ENCODE results near the gene KCTD19.

Gene KCTD19

DNA sequence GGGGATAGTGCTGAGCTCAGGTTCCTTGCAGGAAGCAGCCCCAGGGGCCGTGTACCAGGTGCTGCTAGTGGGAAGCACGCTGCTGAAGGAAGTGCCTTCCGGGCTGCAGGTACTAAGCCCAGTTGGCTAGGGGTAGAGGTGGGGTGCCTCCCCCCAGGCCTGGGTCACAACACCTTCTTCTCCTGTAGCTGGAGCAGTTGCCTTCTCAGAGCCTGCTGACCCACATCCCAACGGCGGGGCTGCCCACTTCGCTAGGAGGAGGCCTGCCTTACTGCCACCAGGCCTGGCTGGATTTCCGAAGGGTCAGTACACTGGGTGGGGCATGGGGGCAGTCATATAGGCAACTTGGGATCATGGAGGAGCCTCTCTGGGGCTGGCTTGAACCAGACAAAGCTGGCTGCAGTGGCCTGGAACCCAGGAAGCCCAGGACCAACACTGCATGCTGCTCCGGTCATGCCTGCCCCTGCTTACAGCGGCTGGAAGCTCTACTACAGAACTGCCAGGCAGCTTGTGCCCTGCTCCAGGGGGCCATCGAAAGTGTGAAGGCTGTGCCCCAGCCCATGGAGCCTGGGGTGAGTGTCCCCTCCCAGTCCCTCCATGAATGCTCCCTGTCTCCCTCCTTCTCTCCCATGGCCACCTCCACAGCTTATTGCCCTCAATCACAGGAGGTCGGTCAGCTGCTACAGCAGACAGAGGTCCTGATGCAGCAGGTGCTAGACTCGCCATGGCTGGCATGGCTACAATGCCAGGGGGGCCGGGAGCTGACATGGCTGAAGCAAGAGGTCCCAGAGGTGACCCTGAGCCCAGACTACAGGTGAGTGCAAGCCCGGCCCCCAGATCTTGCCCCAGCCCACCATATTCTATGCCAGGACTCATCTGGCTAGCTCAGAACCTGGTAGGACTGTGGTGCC lies 44.8 kb downstream of the KCTD19 start:
- no peak for DNase-seq (ENCODE audit: extremely low spot score)
- ChIA-PET CTCF (interaction anchor here (1.1 kb wide), 1 partner anchor 21 kb away, joined by 3 read pairs; no protein-coding TSS in a partner anchor), POLR2A (no interaction called here)
- TF ChIP-seq TARDBP (IDR thresholded peaks at IDR 0.05) (no peak), ELF4 (IDR thresholded peaks at IDR 0.05) (no peak), ZNF384 (IDR thresholded peaks at IDR 0.05) (no peak), ARNT (IDR thresholded peaks at IDR 0.05) (no peak), FOXK2 (IDR thresholded peaks at IDR 0.05) (no peak), NFRKB (IDR thresholded peaks at IDR 0.05) (no peak), SP1 (IDR thresholded peaks at IDR 0.05) (no peak), FOXA1 (IDR thresholded peaks at IDR 0.05) (no peak)

DNA sequence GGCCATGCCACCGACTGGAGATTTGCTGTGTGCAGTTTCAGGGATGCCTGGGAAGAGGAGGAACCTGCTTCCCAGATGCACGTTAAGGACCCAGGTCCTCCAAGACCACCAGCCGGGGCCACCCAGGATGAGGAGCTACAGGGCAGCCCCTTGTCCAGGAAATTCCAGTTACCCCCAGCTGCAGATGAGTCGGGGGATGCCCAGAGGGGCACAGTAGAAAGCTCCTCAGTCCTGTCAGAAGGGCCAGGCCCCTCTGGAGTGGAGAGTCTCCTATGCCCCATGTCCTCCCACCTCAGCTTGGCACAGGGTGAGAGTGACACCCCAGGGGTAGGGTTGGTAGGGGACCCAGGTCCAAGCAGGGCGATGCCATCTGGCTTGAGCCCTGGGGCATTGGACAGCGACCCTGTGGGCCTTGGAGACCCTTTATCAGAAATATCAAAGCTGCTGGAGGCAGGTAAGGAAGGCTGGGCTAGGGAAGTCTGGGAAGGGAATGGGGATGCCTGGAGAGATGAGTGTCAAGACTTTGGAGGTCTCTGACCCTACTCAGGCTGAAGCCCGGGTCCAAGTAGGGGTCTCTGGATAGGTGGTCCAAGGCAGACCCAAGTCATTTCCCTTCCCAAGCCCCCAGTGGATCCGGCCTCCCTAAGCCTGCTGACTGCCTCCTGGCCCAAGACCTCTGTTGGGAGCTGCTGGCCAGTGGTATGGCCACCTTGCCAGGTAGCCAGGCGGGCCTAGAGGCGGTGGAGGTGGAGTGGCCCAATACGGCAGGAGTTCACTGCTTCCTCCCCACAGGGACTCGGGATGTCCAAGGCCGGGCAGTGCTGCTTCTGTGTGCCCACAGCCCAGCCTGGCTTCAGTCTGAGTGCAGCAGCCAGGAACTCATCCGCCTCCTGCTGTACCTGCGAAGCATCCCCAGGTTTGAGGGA lies 46.2 kb downstream of the KCTD19 start:
- no peak for DNase-seq (ENCODE audit: extremely low spot score)
- no peak for TF ChIP-seq ELF4 (IDR thresholded peaks at IDR 0.05)
- no peak for TF ChIP-seq L3MBTL2 (conservative IDR thresholded peaks at IDR 0.05)
- no peak for TF ChIP-seq ZNF384 (IDR thresholded peaks at IDR 0.05)
- TF ChIP-seq SUZ12 (IDR thresholded peaks at IDR 0.05) = no peak
- TF ChIP-seq SP1 (IDR thresholded peaks at IDR 0.05) = no peak
- no peak for TF ChIP-seq LEF1 (IDR thresholded peaks at IDR 0.05; ENCODE audit: borderline replicate concordance)
- TF ChIP-seq, protein P1, sequence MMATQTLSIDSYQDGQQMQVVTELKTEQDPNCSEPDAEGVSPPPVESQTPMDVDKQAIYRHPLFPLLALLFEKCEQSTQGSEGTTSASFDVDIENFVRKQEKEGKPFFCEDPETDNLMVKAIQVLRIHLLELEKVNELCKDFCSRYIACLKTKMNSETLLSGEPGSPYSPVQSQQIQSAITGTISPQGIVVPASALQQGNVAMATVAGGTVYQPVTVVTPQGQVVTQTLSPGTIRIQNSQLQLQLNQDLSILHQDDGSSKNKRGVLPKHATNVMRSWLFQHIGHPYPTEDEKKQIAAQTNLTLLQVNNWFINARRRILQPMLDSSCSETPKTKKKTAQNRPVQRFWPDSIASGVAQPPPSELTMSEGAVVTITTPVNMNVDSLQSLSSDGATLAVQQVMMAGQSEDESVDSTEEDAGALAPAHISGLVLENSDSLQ (IDR thresholded peaks at IDR 0.05) = no peak
- TF ChIP-seq FOXM1 (IDR thresholded peaks at IDR 0.05; ENCODE audit: borderline replicate concordance) = no peak
- no peak for TF ChIP-seq ARNT (IDR thresholded peaks at IDR 0.05)
- no peak for TF ChIP-seq CTBP1 (IDR thresholded peaks at IDR 0.05; ENCODE audit: borderline replicate concordance)
- no peak for TF ChIP-seq NFRKB (IDR thresholded peaks at IDR 0.05)
- no peak for TF ChIP-seq FOXK2 (IDR thresholded peaks at IDR 0.05)
- TF ChIP-seq TARDBP (IDR thresholded peaks at IDR 0.05) = no peak
- TF ChIP-seq HDGF (IDR thresholded peaks at IDR 0.05; ENCODE audit: borderline replicate concordance) = no peak
- TF ChIP-seq FOXA1 (IDR thresholded peaks at IDR 0.05) = no peak
- TF ChIP-seq BHLHE40 (IDR thresholded peaks at IDR 0.05; ENCODE audit: borderline replicate concordance) = no peak
- ChIA-PET CTCF (interaction anchor here (0.6 kb wide), 1 partner anchor 186 kb away, joined by 4 read pairs; no protein-coding TSS in a partner anchor), POLR2A (no interaction called here)

DNA sequence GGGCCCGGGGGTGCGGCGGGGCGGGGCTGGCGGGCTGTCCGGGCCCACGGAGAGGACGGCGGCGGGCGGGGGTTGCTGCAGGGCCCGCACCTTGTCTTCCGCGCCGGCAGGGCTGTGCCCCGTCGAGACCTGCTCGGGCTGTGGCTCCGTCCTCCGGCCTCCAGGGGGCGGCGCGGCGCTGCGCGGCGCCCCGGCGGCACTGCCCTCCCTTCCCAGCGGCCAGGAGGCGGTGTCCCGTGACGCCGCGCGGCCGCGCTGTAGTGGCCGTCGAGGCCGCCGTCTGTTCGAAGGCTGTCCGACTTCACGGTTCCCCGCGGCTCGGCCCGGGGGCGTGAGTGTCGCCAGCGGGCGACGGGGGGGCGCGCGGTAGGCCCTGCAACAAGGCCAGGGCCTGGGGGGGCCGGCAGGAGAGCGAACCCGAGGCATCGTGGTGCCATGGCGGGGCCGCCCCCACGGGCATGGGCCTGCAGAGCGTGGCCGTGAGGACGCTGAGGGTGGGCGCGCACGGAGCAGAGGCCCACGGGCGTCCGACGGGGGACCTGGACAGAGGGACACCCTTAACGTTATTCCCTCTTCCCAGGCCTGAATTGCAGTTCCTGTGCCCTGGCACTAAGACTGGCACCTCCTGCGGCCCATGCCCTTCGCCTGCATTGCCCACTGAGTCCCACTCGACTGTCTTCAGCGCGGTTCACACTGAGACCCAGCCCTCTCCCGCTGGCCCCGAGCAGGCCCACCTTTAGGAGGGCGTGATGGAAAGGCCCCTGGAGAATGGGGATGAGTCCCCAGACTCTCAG lies 47.0 kb downstream of the KCTD19 start, which contains the start of gene PLEKHG4:
TSS of gene PLEKHG4 (plus strand) at position 237 of the 794 bp plus-strand sequence. CDS start at position 750, 513 bp downstream.
- CTCF ChIA-PET = interaction anchor here (1.2 to 1.4 kb wide), 3 partner anchors 11 to 60 kb away, joined by 3 to 5 read pairs (median 5); partner anchors contain the start of genes KCTD19 and LRRC36
- TF ChIP-seq LEF1 (IDR thresholded peaks at IDR 0.05; ENCODE audit: borderline replicate concordance) (peak; percentile 79; the same call in 1 of the 2 replicates), L3MBTL2 (conservative IDR thresholded peaks at IDR 0.05) (peak; percentile 76), CTBP1 (IDR thresholded peaks at IDR 0.05; ENCODE audit: borderline replicate concordance) (no peak), ARNT (IDR thresholded peaks at IDR 0.05) (0 out of 2 replicates have a peak, but pooled peaks have one; percentile 39), BHLHE40 (IDR thresholded peaks at IDR 0.05; ENCODE audit: borderline replicate concordance) (no peak), ELF4 (IDR thresholded peaks at IDR 0.05) (no peak), TARDBP (IDR thresholded peaks at IDR 0.05) (no peak), SP1 (IDR thresholded peaks at IDR 0.05) (no peak)
- TF ChIP-seq, protein P1 (IDR thresholded peaks at IDR 0.05) = no peak
- POLR2A ChIA-PET = interaction anchor here (1.2 to 1.3 kb wide), 2 partner anchors 31 to 52 kb away, joined by 3 read pairs; partner anchors contain the start of gene TMEM208
- peak; percentile 95 for DNase-seq (ENCODE audit: extremely low spot score)

DNA sequence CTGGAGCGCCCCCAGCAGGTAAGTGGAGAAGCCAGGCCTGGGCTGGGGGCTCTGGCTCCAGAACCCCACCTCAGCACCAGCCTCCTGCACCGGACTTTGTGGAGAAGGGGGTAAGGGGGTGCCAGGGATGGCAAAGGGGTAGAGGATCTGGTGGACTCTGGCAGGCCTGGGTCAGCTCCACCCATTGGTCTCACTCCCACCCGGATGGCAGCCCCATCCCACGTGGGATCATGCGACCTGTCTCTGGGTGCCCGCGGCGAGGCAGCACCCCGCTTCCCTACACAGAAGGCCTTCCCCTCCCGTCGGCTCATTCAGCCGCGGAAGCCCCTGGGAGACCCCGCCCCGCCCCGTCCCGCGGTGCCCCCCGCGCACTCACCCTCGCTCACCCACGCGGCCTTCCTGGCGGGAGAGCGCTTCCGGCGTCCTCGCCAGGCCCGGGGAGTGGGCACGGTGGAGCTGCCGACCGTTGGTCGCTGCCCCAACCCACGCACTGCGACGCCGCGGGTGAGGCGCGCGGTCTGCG lies 47.7 kb downstream of the KCTD19 start:
- peak; percentile 57 for DNase-seq (ENCODE audit: extremely low spot score)
- CTCF ChIA-PET = interaction anchor here (0.9 to 1.4 kb wide), 4 partner anchors 12 to 138 kb away, joined by 3 to 5 read pairs (median 4); partner anchors contain the start of genes KCTD19, LRRC36 and ZDHHC1
- peak; percentile 47 for TF ChIP-seq L3MBTL2 (conservative IDR thresholded peaks at IDR 0.05)
- TF ChIP-seq ARNT (IDR thresholded peaks at IDR 0.05) = no peak
- no peak for TF ChIP-seq HDGF (IDR thresholded peaks at IDR 0.05; ENCODE audit: borderline replicate concordance)
- POLR2A ChIA-PET = interaction anchor here (0.6 to 1.3 kb wide), 4 partner anchors 11 to 59 kb away, joined by 3 read pairs; partner anchors contain the start of gene TMEM208

Measured in HEK293T (cell line).